ELR (cell line): ENCODE data around the gene PTOV1.
"Not testable (repeated sequence)": the region's sequence is repeated elsewhere in the genome, so short reads cannot be mapped to it uniquely, and the experiment has no call there.

Source experiments
- DNase-seq: peaks from one replicate; pipeline ENCODE4 v3.0.0-alpha.2; 2015; ENCODE audit warnings: low read depth

PTOV1 gene

GRCh38 chr19:49817964-49818648 lies 32.9 kb upstream of the PTOV1 start, which contains the start of gene MED25:
Gene MED25 (plus strand): TSS chr19:49818289. CDS start chr19:49818342, 53 bp downstream.
- peak; percentile 83 for DNase-seq

GRCh38 chr19:49818649-49819370 lies 32.1 kb upstream of the PTOV1 start:
- no peak for DNase-seq

- not testable (repeated sequence) for DNase-seq
These were observed 31.4 kb upstream of the PTOV1 start for GRCh38 chr19:49819452-49820115.

GRCh38 chr19:49820125-49820524 lies 30.8 kb upstream of the PTOV1 start:
- DNase-seq: no peak

- DNase-seq: no peak
These were observed 27.5 kb upstream of the PTOV1 start for GRCh38 chr19:49823472-49823871.

- DNase-seq: no peak
These were observed 26.3 kb upstream of the PTOV1 start for GRCh38 chr19:49824662-49825061.

- DNase-seq: no peak
These were observed 23.9 kb upstream of the PTOV1 start for GRCh38 chr19:49827034-49827433.

- DNase-seq: no peak
These were observed 21.8 kb upstream of the PTOV1 start for GRCh38 chr19:49829200-49829599.

GRCh38 chr19:49829721-49830120 lies 21.2 kb upstream of the PTOV1 start:
- DNase-seq: no peak

GRCh38 chr19:49830766-49831165 lies 20.2 kb upstream of the PTOV1 start:
- no peak for DNase-seq

GRCh38 chr19:49831592-49831991 lies 19.4 kb upstream of the PTOV1 start:
- no peak for DNase-seq

- DNase-seq: no peak
These were observed 18.4 kb upstream of the PTOV1 start for GRCh38 chr19:49832556-49832955.

- DNase-seq: no peak
These were observed 17.4 kb upstream of the PTOV1 start for GRCh38 chr19:49833599-49833998.

- no peak for DNase-seq
These were observed 15.4 kb upstream of the PTOV1 start for GRCh38 chr19:49835562-49835961.

- no peak for DNase-seq
These were observed 14.6 kb upstream of the PTOV1 start for GRCh38 chr19:49836176-49837008.

- peak; percentile 61 for DNase-seq
These were observed 14.0 kb upstream of the PTOV1 start for GRCh38 chr19:49837009-49837310.

GRCh38 chr19:49837425-49837824 lies 13.5 kb upstream of the PTOV1 start:
- DNase-seq: no peak

- no peak for DNase-seq
These were observed 11.9 kb upstream of the PTOV1 start for GRCh38 chr19:49838885-49839588.

GRCh38 chr19:49839713-49840112 lies 11.2 kb upstream of the PTOV1 start:
- DNase-seq: no peak

- no peak for DNase-seq
These were observed 10.6 kb upstream of the PTOV1 start for GRCh38 chr19:49840321-49840720.

- DNase-seq: no peak
These were observed 10.2 kb upstream of the PTOV1 start for GRCh38 chr19:49840736-49841249.
